IMR-90 (cell line): ENCODE results near the gene ERLIN1.

ENCODE experiments used
- BHLHE40 ChIP-seq: fragments of 150-350 bp; IDR thresholded peaks from 2 replicates; pipeline ENCODE4 v1.6.1; 2016; ENCODE audit warnings: mild to moderate bottlenecking, low read depth, low read length
- CTCF ChIP-seq: conservative IDR thresholded peaks from 2 replicates; pipeline ENCODE4 v1.5.1; 2012; ENCODE audit warnings: mild to moderate bottlenecking, low read depth, low read length, improper control_type of control experiment
- ELK1 ChIP-seq: fragments of 150-350 bp; IDR thresholded peaks from 2 replicates; pipeline ENCODE4 v1.6.1; 2016; ENCODE audit warnings: low read depth, mild to moderate bottlenecking, low read length, moderate library complexity, borderline replicate concordance
- MAFK ChIP-seq: IDR thresholded peaks from 2 replicates; pipeline ENCODE4 v1.6.1; 2012; ENCODE audit warnings: low read depth, low read length, improper control_type of control experiment
- MXI1 ChIP-seq: IDR thresholded peaks from 2 replicates; pipeline ENCODE4 v1.6.1; 2012; ENCODE audit warnings: low read depth, mild to moderate bottlenecking, low read length, moderate library complexity, borderline replicate concordance
- POLR2A ChIP-seq: IDR thresholded peaks from 2 replicates; pipeline ENCODE4 v1.6.1; 2012; ENCODE audit warnings: mild to moderate bottlenecking, low read depth, low read length
- RAD21 ChIP-seq: IDR thresholded peaks from 2 replicates; pipeline ENCODE4 v1.6.1; 2012; ENCODE audit warnings: low read length, improper control_type of control experiment
- RFX5 ChIP-seq: IDR thresholded peaks from 2 replicates; pipeline ENCODE4 v1.8.0; 2012; ENCODE audit warnings: low read depth, mild to moderate bottlenecking, low read length, moderate library complexity
- SMC3 ChIP-seq: fragments of 150-350 bp; IDR thresholded peaks from 2 replicates; pipeline ENCODE4 v1.6.1; 2016; ENCODE audit warnings: low read depth, mild to moderate bottlenecking, antibody characterized with exemption, low read length, moderate library complexity

- no peak for TF ChIP-seq POLR2A
- no peak for TF ChIP-seq RFX5
- no peak for TF ChIP-seq CTCF
- TF ChIP-seq SMC3, result no peak
- no peak for TF ChIP-seq RAD21
- TF ChIP-seq BHLHE40, result no peak
- no peak for TF ChIP-seq ELK1
- TF ChIP-seq MXI1, result no peak
- TF ChIP-seq MAFK, result no peak
These were observed 81.5 kb downstream of the ERLIN1 start for GRCh38 chr10:100104300-100104699.
